A673 (cell line): ENCODE measurements around the gene AKR1C8. TPM values are rescaled to one million over a fixed set of nuclear protein-coding genes. Genes with fewer than 3 reads are reported as not detected.
"Not testable (repeated sequence)": the region's sequence is repeated elsewhere in the genome, so short reads cannot be mapped to it uniquely, and the experiment has no call there.

Source experiments
- BruUV-seq: library from RNA; stranded (reverse); fragments of 400-500 nt; replicated peaks from 2 replicates; lab custom pipeline; 2021; lab: Mats Ljungman, UMichigan
- CTCF ChIA-PET: fragments of 300-600 bp; sonication (Branson Sonifier 250); formaldehyde crosslinking; loops from one replicate; lab custom pipeline; 2022; ENCODE audit warnings: antibody characterized with exemption; lab: Charles Lee
- POLR2A ChIA-PET: fragments of 300-600 bp; sonication (Branson Sonifier 250); formaldehyde crosslinking; loops from one replicate; lab custom pipeline; 2022; ENCODE audit warnings: antibody characterized with exemption; ENCODE audit not compliant: low non-redundant PET; lab: Charles Lee
- DNase-seq: peaks from one replicate; pipeline ENCODE4 v3.0.0-alpha.2; 2015; ENCODE audit warnings: low spot score
- H3K27ac ChIP-seq: fragments of 200-600 bp; sonication (generic); 2 replicates; pipeline ENCODE4 v1.5.1; 2016; ENCODE audit warnings: mixed run types, low read depth, mild to moderate bottlenecking, mixed read lengths, antibody characterized with exemption, low read length; ENCODE audit not compliant: poor library complexity, severe bottlenecking
- H3K27me3 ChIP-seq: fragments of 200-600 bp; sonication (generic); replicated peaks from 2 replicates; pipeline ENCODE4 v1.6.1; 2017; ENCODE audit warnings: mixed run types, low read depth, mild to moderate bottlenecking, mixed read lengths, antibody characterized with exemption, low read length; ENCODE audit not compliant: insufficient read depth, poor library complexity
- H3K36me3 ChIP-seq: fragments of 200-600 bp; sonication (generic); 2 replicates; pipeline ENCODE4 v1.6.1; 2016; ENCODE audit warnings: mixed run types, mild to moderate bottlenecking, mixed read lengths, antibody characterized with exemption, low read length; ENCODE audit not compliant: insufficient read depth, poor library complexity, severe bottlenecking
- H3K4me1 ChIP-seq: fragments of 200-600 bp; sonication (generic); 2 replicates; pipeline ENCODE4 v1.6.1; 2017; ENCODE audit warnings: mixed run types, mild to moderate bottlenecking, mixed read lengths, antibody characterized with exemption, low read length; ENCODE audit not compliant: insufficient read depth, poor library complexity, severe bottlenecking
- H3K4me3 ChIP-seq: fragments of 200-600 bp; sonication (generic); 2 replicates; pipeline ENCODE4 v1.5.1; 2016; ENCODE audit warnings: low read depth, mixed run types, mild to moderate bottlenecking, mixed read lengths, low read length; ENCODE audit not compliant: poor library complexity, severe bottlenecking
- H3K9me3 ChIP-seq: fragments of 200-600 bp; sonication (generic); 2 replicates; pipeline ENCODE4 v1.6.1; 2016; ENCODE audit warnings: mixed run types, low read depth, mild to moderate bottlenecking, mixed read lengths, antibody characterized with exemption, low read length; ENCODE audit not compliant: poor library complexity, severe bottlenecking
- CTCF ChIP-seq: fragments of 300-800, 200-600 bp; sonication (generic); conservative IDR thresholded peaks from 2 replicates; pipeline ENCODE4 v1.5.1; 2017; ENCODE audit warnings: low read depth, mild to moderate bottlenecking, antibody characterized with exemption, low read length, moderate library complexity, mixed read lengths
- EZH2 ChIP-seq: fragments of 200-600 bp; sonication (generic); IDR thresholded peaks from 2 replicates; pipeline ENCODE4 v1.6.1; 2017; ENCODE audit warnings: borderline replicate concordance, low read depth, mild to moderate bottlenecking, mixed read lengths, antibody characterized with exemption, low read length; ENCODE audit not compliant: poor library complexity, severe bottlenecking
- intact Hi-C: fragments of 100-400 bp; cut with micrococcal nuclease; formaldehyde crosslinking; loops from one replicate; pipeline ENCODE4 v1.10.0; 2022; ENCODE audit not compliant: unreplicated experiment
- total RNA-seq: library from RNA; stranded (reverse); gene quantifications from 2 replicates; pipeline ENCODE4 v1.2.3, GENCODE V29; 2021

The AKR1C8 gene
- total RNA-seq, 1 experiment from 2014 or later = 0.58 TPM

- TF ChIP-seq EZH2 = no peak
- TF ChIP-seq CTCF = no peak
- Histone ChIP-seq H3K9me3 (peaks cover 9% of the 10 kb centered on the region), H3K4me1 (no peaks in the 10 kb centered on the region), H3K27me3 (no peaks in the 10 kb centered on the region), H3K4me3 (no peak overlapping the region), H3K27ac (no peak overlapping the region), H3K36me3 (no peaks in the 10 kb centered on the region)
- intact Hi-C loops = no loop called here
- ChIA-PET CTCF (no interaction called here), POLR2A (no interaction called here)
- no TSS peak for BruUV-seq
- no peak for DNase-seq
Observed at GRCh38 chr10:5125315-5126044, 59.5 kb downstream of the AKR1C8 start.

DNA sequence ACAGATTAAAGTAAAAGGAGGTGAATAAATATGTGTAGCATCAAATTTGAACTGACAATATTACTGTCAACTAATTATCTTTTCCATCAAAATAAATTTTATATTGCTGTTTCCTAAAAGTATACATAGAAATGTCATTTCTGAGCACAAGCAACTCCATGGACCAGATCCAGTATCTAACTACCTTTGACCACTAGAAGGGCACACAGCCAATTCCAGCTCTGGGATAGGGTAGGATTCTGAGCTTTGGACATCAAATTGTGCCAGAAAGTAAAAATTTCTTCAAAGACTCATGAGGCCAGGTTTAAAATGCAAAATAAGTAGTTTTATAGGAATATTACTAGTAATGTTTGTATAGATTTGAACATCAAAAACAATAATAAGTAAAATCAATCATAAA, 61.1 kb downstream of the AKR1C8 start:
- no peaks in the 10 kb centered on the region for H3K36me3 ChIP-seq
- POLR2A ChIA-PET = no interaction called here
- CTCF ChIA-PET = no interaction called here
- H3K27me3 ChIP-seq = no peaks in the 10 kb centered on the region
- H3K4me3 ChIP-seq = no peak overlapping the region
- TF ChIP-seq CTCF (no peak), EZH2 (no peak)
- peaks cover 18% of the 10 kb centered on the region for H3K9me3 ChIP-seq
- no peak for DNase-seq
- intact Hi-C loops = no loop called here
- H3K27ac ChIP-seq = no peak overlapping the region
- BruUV-seq = no TSS peak
- H3K4me1 ChIP-seq = no peaks in the 10 kb centered on the region

- H3K27me3 ChIP-seq, intact Hi-C loops, H3K27ac ChIP-seq, POLR2A ChIA-PET, CTCF ChIA-PET, DNase-seq, H3K36me3 ChIP-seq, H3K4me3 ChIP-seq, H3K4me1 ChIP-seq, BruUV-seq: not testable (repeated sequence)
- peaks cover 12% of the 10 kb centered on the region for H3K9me3 ChIP-seq
Observed at GRCh38 chr10:5119997-5120396, 65.0 kb downstream of the AKR1C8 start.

DNA sequence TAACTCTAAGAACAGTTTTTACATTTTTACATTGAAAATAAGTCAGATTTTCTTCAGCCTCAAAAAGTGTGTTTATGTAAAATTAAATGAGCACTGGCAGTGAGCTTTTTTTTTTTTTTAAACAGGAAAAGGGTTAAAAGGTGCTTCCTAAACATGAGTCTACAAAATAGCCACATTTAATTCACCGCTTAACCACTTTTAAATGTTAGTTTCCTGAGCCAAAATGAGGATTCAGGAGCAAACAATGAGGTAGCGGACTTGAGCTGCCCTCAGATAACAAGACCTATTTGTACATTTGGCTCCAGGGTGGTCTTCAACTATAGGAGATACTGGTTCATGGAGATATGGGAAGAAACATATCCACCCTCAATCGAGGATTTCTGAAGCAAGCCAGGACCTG, 67.9 kb downstream of the AKR1C8 start:
- no peaks in the 10 kb centered on the region for H3K27me3 ChIP-seq
- POLR2A ChIA-PET = no interaction called here
- H3K9me3 ChIP-seq = peaks cover 12% of the 10 kb centered on the region
- no peak overlapping the region for H3K27ac ChIP-seq
- intact Hi-C loops = no loop called here
- CTCF ChIA-PET = no interaction called here
- H3K36me3 ChIP-seq = no peaks in the 10 kb centered on the region
- H3K4me1 ChIP-seq = no peaks in the 10 kb centered on the region
- BruUV-seq = no TSS peak
- H3K4me3 ChIP-seq = no peak overlapping the region
- DNase-seq = no peak
- no peak for TF ChIP-seq CTCF
- no peak for TF ChIP-seq EZH2
